BLaER1 treated with 17β-estradiol and CSF1 and Interleukin-3, amounts not matched to agents 10 nM and 100 nM (cell line): ENCODE measurements around the gene ANTXR2.
A peak's percentile ranks its signal among the peaks of the same experiment; 100 is the strongest.
"Not testable (repeated sequence)": the region's sequence is repeated elsewhere in the genome, so short reads cannot be mapped to it uniquely, and the experiment has no call there.

ENCODE experiments used
- H3K27ac ChIP-seq, 11 experiments: shearing (Covaris generic); formaldehyde crosslinking; 2 replicates each; pipeline ENCODE4 v1.8.1; 2022
- H3K27me3 ChIP-seq, 11 experiments: shearing (Covaris generic); formaldehyde crosslinking; 2 replicates each; pipeline ENCODE4 v1.8.1; 2022
- H3K36me3 ChIP-seq, 11 experiments: shearing (Covaris generic); formaldehyde crosslinking; 2 replicates each; pipeline ENCODE4 v1.8.1; 2022
- H3K4me1 ChIP-seq, 10 experiments: shearing (Covaris generic); formaldehyde crosslinking; 2 replicates each; pipeline ENCODE4 v1.8.1; 2022
- H3K4me2 ChIP-seq, 11 experiments: shearing (Covaris generic); formaldehyde crosslinking; 2 replicates each; pipeline ENCODE4 v1.8.1; 2022
- H3K4me3 ChIP-seq, 10 experiments: shearing (Covaris generic); formaldehyde crosslinking; 2 replicates each; pipeline ENCODE4 v1.8.1; 2022
- H3K9ac ChIP-seq, 11 experiments: shearing (Covaris generic); formaldehyde crosslinking; 2 replicates each; pipeline ENCODE4 v1.8.1; 2022
- H3K9me3 ChIP-seq, 11 experiments: shearing (Covaris generic); formaldehyde crosslinking; replicated peaks in 1 of 11; 2 replicates each; pipeline ENCODE4 v1.8.1; 2022
- H4K20me1 ChIP-seq, 11 experiments: shearing (Covaris generic); formaldehyde crosslinking; 2 replicates each; pipeline ENCODE4 v1.8.1; 2022
- Cebpa-rat ChIP-seq, 11 experiments: shearing (Covaris generic); IDR thresholded peaks; 2 replicates each; pipeline ENCODE4 v1.8.1; 2022

ANTXR2 gene

DNA sequence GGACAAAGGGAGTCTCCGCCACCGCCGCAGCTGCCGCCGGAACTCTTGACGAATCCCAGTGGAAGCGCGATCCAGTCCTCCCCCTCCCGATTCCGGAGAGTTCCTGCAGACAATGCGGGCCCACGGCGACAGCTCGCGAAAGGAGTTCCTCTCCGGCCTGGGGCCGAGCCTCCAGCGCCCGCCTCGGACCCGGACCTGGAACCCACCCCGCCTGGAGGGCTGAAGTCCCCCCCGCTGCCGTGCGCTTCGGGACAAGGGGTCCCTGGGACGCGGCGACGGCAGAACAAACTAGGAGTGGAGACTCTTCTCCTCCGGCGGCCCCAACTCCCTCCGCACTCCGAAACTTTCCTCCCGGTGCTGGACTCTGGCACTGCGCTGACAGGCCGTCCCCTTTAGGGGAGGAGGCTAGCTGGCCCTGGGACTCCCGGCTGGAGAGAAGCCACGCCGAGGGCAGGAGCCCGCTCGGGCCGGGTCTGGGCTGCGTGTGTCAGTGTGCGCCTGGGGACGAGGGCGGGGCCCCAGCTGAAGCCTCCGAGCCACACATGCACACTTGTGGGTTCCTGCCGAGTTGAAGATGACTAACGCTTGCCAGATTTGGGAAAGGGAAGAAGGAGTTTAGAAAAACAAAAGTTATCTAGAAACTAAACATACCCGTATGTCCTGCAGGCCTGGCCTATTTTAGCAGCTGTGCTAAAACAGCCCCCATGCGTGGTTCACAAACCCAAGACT lies at the start of gene ANTXR2:
Gene ANTXR2, minus strand, starts transcription at position 486 of the 729 bp plus-strand sequence. CDS start 669 bp downstream, outside the sequence.
- no peak for TF ChIP-seq Cebpa-rat (IDR thresholded peaks at IDR 0.05)
- Histone ChIP-seq H3K36me3 (peaks cover 0 to 30% (median 22%) of the 10 kb centered on the region in 11 experiments; a peak in 15 of 22 replicates), H3K9ac (peak within 1 kb of the TSS; percentile 84 to 98 (median 90)), H3K4me2 (peak within 1 kb of the TSS; percentile 75 to 97 (median 86)), H3K4me3 (peak within 1 kb of the TSS; percentile 73 to 97 (median 88)), H4K20me1 (peaks cover 0 to 21% (median 0%) of the 10 kb centered on the region in 11 experiments; a peak in 4 of 22 replicates), H3K27ac (peak within 1 kb of the TSS; percentile 80 to 94 (median 91)), H3K4me1 (peaks cover 28 to 79% (median 40%) of the 10 kb centered on the region in 10 experiments), H3K27me3 (no peaks in the 10 kb centered on the region; a peak in 1 of 22 replicates), H3K9me3 (no peaks in the 10 kb centered on the region)

DNA sequence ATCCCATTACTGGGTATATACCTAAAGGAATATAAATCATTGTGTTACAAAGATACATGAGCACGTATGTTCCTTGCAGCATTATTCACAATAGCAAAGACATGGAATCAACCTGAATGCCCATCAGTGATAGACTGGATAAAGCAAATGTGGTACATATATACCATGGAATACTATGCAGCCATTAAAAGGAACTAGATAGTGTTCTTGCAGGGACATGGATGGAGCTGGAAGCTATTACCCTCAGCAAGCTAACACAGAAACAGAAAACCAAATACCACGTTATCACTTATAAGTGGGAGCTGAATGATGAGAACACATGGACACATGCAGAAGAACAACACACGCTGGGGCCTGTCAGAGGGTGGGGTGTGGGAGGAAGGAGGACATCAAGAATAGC lies 48.8 kb upstream of the ANTXR2 start:
- H3K4me2 ChIP-seq, H3K9ac ChIP-seq, H3K27ac ChIP-seq, H3K27me3 ChIP-seq, H3K4me3 ChIP-seq, H3K36me3 ChIP-seq, H4K20me1 ChIP-seq: not testable (repeated sequence)
- Histone ChIP-seq H3K4me1 (peaks cover 14 to 21% (median 20%) of the 10 kb centered on the region in 10 experiments), H3K9me3 (peaks cover 0 to 45% (median 10%) of the 10 kb centered on the region in 11 experiments; a peak in 12 of 22 replicates)

DNA sequence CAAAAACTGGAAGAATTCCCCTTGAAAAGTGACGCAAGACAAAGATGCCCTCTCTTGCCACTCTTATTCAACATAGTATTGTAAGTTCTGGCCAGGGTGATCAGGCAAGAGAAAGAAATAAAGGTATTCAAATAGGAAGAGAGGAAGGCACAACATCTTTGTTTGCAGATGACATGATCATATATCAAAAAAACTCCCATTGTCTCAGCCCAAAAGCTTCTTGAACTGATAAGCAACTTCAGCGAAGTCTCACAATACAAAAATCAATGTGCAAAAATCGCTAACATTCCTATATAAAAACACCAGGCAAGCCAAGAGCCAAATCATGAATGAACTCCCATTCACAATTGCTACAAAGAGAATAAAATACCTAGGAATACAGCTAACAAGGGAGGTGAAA lies 46.6 kb upstream of the ANTXR2 start:
- not testable (repeated sequence) for H3K27me3 ChIP-seq, H3K4me3 ChIP-seq, H4K20me1 ChIP-seq, H3K4me2 ChIP-seq, H3K36me3 ChIP-seq, H3K27ac ChIP-seq, H3K4me1 ChIP-seq, H3K9ac ChIP-seq
- H3K9me3 ChIP-seq: peaks cover 3 to 59% (median 19%) of the 10 kb centered on the region in 11 experiments; a peak in 17 of 22 replicates

DNA sequence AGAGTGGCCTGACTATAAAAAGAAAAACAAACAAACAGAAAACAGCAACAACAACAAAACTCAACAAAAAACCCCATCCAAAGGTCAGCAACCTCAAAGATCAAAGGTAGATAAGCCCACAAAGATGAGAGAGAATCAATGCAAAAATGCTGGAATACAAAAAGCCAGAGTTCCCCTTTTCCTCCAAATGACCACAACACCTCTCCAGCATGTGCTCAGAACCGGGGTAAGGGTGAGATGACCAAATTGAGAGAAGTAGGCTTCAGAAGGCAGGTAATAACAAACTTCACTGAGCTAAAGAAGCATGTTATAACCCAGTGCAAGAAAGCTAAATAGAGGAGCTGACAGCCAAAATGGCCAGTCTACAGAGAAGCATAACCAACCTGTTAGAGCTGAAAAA lies 43.5 kb upstream of the ANTXR2 start:
- H3K9me3 ChIP-seq: peaks cover 0 to 37% (median 15%) of the 10 kb centered on the region in 11 experiments; a peak in 17 of 22 replicates
- H3K9ac ChIP-seq: no peak overlapping the region
- no peak for TF ChIP-seq Cebpa-rat (IDR thresholded peaks at IDR 0.05)
- H4K20me1 ChIP-seq: no peaks in the 10 kb centered on the region
- no peak overlapping the region for H3K27ac ChIP-seq
- H3K27me3 ChIP-seq: no peaks in the 10 kb centered on the region
- H3K4me1 ChIP-seq: no peaks in the 10 kb centered on the region
- H3K4me2 ChIP-seq: no peak overlapping the region
- H3K36me3 ChIP-seq: no peaks in the 10 kb centered on the region
- no peak overlapping the region for H3K4me3 ChIP-seq

DNA sequence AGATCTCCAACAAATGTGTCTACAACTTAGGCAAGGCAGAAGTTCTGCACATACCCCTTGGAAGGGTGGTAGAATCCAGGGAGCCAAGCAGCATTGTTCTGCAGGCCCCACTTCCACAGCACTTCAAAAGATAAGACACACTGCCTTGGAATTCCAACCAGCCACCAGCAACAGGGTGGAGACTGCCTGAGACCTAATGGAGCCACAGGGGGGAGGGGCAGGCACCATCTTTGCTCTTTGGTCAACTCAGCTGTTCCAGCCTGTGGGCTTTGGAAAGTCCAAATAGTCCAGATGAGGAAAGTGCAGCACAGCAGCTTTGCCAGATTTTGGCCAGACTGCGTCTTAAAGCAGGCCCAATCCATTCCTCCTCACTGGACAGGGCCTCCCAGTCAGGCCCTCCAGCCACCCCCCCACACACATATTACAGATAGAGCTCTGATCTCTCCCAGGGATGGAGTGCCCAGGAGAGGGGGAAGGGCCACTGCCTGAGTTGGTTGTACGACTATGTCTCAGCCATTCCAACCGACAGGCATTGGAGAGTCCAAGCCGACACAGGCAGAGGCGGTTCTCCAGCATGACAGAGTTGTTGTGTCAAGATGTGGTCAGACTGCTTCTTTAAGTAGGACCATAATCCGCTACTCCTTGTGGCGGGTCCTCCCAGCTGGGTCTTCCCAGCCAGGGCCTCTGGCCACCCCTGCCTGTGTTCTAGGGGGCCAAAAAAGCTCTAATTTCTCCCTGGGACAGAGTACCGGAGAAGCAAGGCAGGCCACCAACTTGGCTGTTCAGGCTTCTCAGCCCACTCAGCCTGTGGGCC lies 42.5 kb upstream of the ANTXR2 start:
- Histone ChIP-seq H3K9ac (no peak overlapping the region), H4K20me1 (no peaks in the 10 kb centered on the region), H3K4me3 (no peak overlapping the region), H3K36me3 (no peaks in the 10 kb centered on the region), H3K9me3 (peaks cover 0 to 33% (median 14%) of the 10 kb centered on the region in 11 experiments; a peak in 16 of 22 replicates), H3K27ac (no peak overlapping the region), H3K4me2 (no peak overlapping the region), H3K4me1 (no peaks in the 10 kb centered on the region), H3K27me3 (no peaks in the 10 kb centered on the region)
- TF ChIP-seq Cebpa-rat (IDR thresholded peaks at IDR 0.05): no peak

DNA sequence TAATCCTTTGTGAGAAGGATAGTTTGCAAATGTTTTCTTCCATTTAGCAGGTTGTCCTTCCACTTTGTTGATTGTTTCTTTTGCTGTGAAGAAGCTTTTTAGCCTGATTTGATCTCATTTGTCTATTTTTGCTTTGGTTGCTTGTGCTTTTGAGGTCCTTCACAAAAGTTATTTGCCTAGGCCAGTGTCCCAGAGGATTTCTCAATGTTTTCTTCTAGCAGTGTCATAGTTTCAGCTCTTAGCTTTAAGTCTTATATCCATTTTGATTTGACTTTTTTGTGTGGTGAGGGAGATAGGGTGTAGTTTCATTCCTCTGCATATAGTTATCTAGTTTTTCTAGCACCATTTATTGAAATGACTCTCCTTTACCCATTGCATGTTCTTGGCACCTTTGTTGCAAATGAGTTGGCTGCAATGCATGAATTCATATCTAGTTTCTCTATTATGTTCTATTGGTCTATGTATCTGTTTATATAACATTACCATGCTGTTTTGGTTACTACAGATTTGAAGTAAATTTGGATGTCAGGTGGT lies 41.8 kb upstream of the ANTXR2 start:
- Histone ChIP-seq H3K4me2 (no peak overlapping the region), H3K27ac (no peak overlapping the region), H3K4me3 (no peak overlapping the region), H3K9ac (no peak overlapping the region), H3K4me1 (no peaks in the 10 kb centered on the region), H3K27me3 (no peaks in the 10 kb centered on the region), H3K36me3 (no peaks in the 10 kb centered on the region), H4K20me1 (no peaks in the 10 kb centered on the region), H3K9me3 (peaks cover 0 to 33% (median 14%) of the 10 kb centered on the region in 11 experiments; a peak in 16 of 22 replicates)
- no peak for TF ChIP-seq Cebpa-rat (IDR thresholded peaks at IDR 0.05)

DNA sequence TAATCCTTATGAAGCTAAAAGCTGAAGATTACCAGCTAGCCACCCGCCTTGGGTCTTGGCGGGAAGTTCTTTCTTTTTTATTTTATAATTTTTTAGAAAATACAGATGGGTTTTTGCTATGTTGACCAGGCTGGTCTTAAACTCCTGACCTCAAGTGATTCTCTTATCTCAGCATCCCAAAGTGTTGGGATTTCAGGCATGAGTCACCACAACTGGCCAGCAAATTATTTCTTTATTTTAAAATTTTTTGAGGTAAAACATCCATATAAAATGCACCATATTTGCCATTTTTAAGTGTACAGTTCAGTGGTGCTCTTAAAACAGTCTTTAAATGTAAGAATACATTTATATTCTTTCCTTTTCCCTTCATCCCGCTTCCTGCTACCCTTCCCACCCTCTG lies 40.6 kb upstream of the ANTXR2 start:
- Histone ChIP-seq H4K20me1 (no peaks in the 10 kb centered on the region), H3K4me3 (no peak overlapping the region), H3K9ac (no peak overlapping the region), H3K4me1 (no peaks in the 10 kb centered on the region), H3K36me3 (no peaks in the 10 kb centered on the region), H3K27ac (no peak overlapping the region), H3K27me3 (no peaks in the 10 kb centered on the region), H3K4me2 (no peak overlapping the region), H3K9me3 (peaks cover 0 to 32% (median 12%) of the 10 kb centered on the region in 11 experiments; a peak in 16 of 22 replicates)
- TF ChIP-seq Cebpa-rat (IDR thresholded peaks at IDR 0.05): no peak

DNA sequence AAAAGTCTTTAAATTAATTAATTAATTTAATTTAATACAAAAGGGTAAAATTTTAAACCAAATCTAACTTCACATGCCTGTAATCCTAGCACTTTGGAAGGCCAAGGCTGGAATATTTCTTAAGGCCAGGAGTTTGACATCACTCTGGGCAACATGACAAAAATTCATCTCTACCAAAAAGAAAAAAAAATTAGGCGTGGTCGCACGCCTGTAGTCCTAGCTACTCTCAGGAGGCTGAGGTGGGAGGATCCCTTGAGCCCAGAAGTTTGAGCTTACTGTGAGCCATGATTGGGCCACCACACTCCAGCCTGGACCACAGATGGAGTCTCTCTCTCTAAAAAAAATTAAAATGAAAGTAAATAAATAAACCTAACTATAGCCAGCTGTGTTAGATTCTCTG lies 39.2 kb upstream of the ANTXR2 start:
- H3K27me3 ChIP-seq: no peaks in the 10 kb centered on the region
- H3K27ac ChIP-seq: no peak overlapping the region
- peaks cover 6 to 26% (median 10%) of the 10 kb centered on the region in 11 experiments; a peak in 16 of 22 replicates for H3K9me3 ChIP-seq
- no peak for TF ChIP-seq Cebpa-rat (IDR thresholded peaks at IDR 0.05)
- no peak overlapping the region for H3K9ac ChIP-seq
- H3K4me1 ChIP-seq: no peaks in the 10 kb centered on the region
- H3K36me3 ChIP-seq: no peaks in the 10 kb centered on the region
- no peak overlapping the region for H3K4me3 ChIP-seq
- no peaks in the 10 kb centered on the region for H4K20me1 ChIP-seq
- H3K4me2 ChIP-seq: no peak overlapping the region

DNA sequence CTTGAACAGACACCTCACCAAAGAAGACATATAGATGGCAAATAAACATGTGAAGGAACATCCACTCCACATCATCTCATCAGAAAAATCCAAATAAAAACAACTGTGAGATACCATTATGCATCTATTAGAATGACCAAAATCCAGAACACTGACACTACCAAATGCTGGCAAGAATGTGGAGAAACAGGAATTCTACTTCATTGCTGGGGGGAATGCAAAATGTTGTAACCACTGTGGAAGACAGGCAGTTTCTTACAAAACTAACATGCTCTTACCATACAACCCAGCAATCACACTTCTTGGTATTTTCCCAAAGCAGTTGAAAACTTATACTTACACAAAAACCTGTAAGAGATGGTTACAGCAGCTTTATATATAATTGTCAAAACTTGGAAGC lies 38.2 kb upstream of the ANTXR2 start:
- H3K36me3 ChIP-seq: no peaks in the 10 kb centered on the region
- H4K20me1 ChIP-seq: no peaks in the 10 kb centered on the region
- H3K4me2 ChIP-seq: no peak overlapping the region
- H3K9ac ChIP-seq: no peak overlapping the region
- H3K4me3 ChIP-seq: no peak overlapping the region
- H3K27me3 ChIP-seq: no peaks in the 10 kb centered on the region
- no peaks in the 10 kb centered on the region for H3K4me1 ChIP-seq
- no peak overlapping the region for H3K27ac ChIP-seq
- TF ChIP-seq Cebpa-rat (IDR thresholded peaks at IDR 0.05): no peak
- H3K9me3 ChIP-seq: peaks cover 10 to 27% (median 16%) of the 10 kb centered on the region in 11 experiments; a peak in 18 of 22 replicates
